Calu3 (cell line): ENCODE data around the gene GDPD5. TPM values are rescaled to one million over a fixed set of nuclear protein-coding genes. Genes with fewer than 3 reads are reported as not detected.

Experiments
- BruUV-seq: library from RNA; stranded (reverse); fragments of 400-500 nt; replicated peaks from 2 replicates; lab custom pipeline; 2021; lab: Mats Ljungman, UMichigan
- CTCF ChIA-PET: fragments of 300-600 bp; sonication (Branson Sonifier 250); formaldehyde crosslinking; loops from one replicate; lab custom pipeline; 2022; ENCODE audit warnings: antibody characterized with exemption; lab: Charles Lee
- DNase-seq: peaks from one replicate; pipeline ENCODE4 v3.0.0; 2022
- H3K27ac Mint-ChIP-seq: one replicate; pipeline ENCODE4 v1.8.0; 2022; ENCODE audit warnings: mixed read lengths; ENCODE audit not compliant: unreplicated experiment
- H3K27me3 Mint-ChIP-seq: one replicate; pipeline ENCODE4 v1.8.0; 2022; ENCODE audit warnings: mixed read lengths; ENCODE audit not compliant: unreplicated experiment
- H3K36me3 Mint-ChIP-seq: one replicate; pipeline ENCODE4 v1.8.0; 2022; ENCODE audit warnings: mild to moderate bottlenecking, moderate library complexity, mixed read lengths; ENCODE audit not compliant: insufficient read depth, unreplicated experiment
- H3K4me1 Mint-ChIP-seq: one replicate; pipeline ENCODE4 v1.8.0; 2022; ENCODE audit warnings: mild to moderate bottlenecking, low read depth, mixed read lengths; ENCODE audit not compliant: unreplicated experiment
- H3K4me3 Mint-ChIP-seq: one replicate; pipeline ENCODE4 v1.8.0; 2022; ENCODE audit warnings: mild to moderate bottlenecking, low read depth, moderate library complexity, mixed read lengths; ENCODE audit not compliant: unreplicated experiment
- H3K9me3 Mint-ChIP-seq: one replicate; pipeline ENCODE4 v1.8.0; 2022; ENCODE audit warnings: low read depth, mixed read lengths; ENCODE audit not compliant: unreplicated experiment
- intact Hi-C: fragments of 100-400 bp; cut with micrococcal nuclease; formaldehyde crosslinking; loops from one replicate; pipeline ENCODE4 v1.10.0; 2022; ENCODE audit not compliant: unreplicated experiment
- total RNA-seq: library from RNA; stranded (reverse); gene quantifications from 2 replicates; pipeline ENCODE4 v1.2.3, GENCODE V29; 2022
- TF ChIP-seq, protein P1 (sequence below): fragments of 200-600 bp; IDR thresholded peaks from one replicate; pipeline ENCODE4 v1.8.0; 2022; ENCODE audit warnings: antibody characterized with exemption; ENCODE audit not compliant: unreplicated experiment

Gene GDPD5
- total RNA-seq, 1 experiment from 2014 or later: 7.0 TPM

DNA sequence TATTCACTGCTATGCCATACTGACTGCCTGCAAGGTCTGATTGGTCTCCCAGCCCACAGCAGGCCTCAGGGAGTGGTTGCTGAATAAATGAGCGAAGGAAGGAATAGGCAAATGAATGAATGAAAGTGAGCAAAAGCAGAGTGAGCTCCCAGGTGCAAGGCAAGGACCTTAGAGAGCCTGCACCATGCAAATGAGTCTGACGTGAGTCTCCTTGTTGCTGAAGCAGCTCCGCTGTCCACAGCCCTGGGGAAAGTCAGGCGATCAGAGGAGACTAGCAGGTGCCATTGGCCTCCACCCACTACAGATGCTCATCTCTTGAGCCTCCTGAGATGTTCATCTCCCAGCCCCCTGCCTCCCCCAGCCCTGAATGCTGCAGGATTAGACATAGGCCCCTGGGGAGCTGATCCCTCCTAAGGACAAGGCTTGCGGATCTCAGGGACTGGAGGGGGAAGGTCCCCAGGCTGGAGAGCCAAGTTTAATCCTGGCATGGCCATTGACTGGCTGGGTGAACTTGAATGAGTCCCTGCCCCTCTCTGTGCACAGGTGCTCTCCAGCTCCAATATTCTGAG is 22.1 kb downstream of the GDPD5 start:
- no peaks in the 10 kb centered on the region for H3K36me3 Mint-ChIP-seq
- peaks cover 32% of the 10 kb centered on the region for H3K27me3 Mint-ChIP-seq
- intact Hi-C loops: no loop called here
- CTCF ChIA-PET: no interaction called here
- BruUV-seq: no TSS peak
- DNase-seq: no peak
- no peaks in the 10 kb centered on the region for H3K4me1 Mint-ChIP-seq
- TF ChIP-seq, protein P1, sequence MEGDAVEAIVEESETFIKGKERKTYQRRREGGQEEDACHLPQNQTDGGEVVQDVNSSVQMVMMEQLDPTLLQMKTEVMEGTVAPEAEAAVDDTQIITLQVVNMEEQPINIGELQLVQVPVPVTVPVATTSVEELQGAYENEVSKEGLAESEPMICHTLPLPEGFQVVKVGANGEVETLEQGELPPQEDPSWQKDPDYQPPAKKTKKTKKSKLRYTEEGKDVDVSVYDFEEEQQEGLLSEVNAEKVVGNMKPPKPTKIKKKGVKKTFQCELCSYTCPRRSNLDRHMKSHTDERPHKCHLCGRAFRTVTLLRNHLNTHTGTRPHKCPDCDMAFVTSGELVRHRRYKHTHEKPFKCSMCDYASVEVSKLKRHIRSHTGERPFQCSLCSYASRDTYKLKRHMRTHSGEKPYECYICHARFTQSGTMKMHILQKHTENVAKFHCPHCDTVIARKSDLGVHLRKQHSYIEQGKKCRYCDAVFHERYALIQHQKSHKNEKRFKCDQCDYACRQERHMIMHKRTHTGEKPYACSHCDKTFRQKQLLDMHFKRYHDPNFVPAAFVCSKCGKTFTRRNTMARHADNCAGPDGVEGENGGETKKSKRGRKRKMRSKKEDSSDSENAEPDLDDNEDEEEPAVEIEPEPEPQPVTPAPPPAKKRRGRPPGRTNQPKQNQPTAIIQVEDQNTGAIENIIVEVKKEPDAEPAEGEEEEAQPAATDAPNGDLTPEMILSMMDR: no peak
- H3K4me3 Mint-ChIP-seq: no peak overlapping the region
- no peak overlapping the region for H3K27ac Mint-ChIP-seq
- no peaks in the 10 kb centered on the region for H3K9me3 Mint-ChIP-seq

DNA sequence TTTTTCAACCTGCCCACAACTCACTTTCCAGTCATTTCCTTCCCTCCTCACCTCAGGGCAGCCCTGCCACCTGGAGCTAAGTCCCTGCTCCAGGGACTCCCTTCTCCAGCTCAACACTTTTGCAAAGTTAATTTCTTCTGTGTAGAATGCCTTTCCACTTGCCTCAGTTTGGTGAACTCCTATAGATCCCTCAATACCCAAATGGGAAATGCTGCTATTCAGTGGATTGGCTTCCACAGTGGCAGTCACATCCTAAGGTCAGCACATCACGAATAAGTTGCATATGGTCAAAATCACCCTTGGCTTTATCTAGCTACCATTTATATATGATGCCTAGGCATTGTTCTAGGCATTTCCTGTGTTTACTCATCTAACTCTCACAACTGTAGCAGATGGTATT is 23.6 kb downstream of the GDPD5 start:
- BruUV-seq: no TSS peak
- Mint-ChIP-seq H3K36me3 (no peaks in the 10 kb centered on the region), H3K4me3 (no peak overlapping the region), H3K4me1 (no peaks in the 10 kb centered on the region), H3K27ac (no peak overlapping the region), H3K27me3 (peaks cover 32% of the 10 kb centered on the region), H3K9me3 (no peaks in the 10 kb centered on the region)
- TF ChIP-seq, protein P1: no peak
- intact Hi-C loops: no loop called here
- no peak for DNase-seq
- CTCF ChIA-PET: no interaction called here

DNA sequence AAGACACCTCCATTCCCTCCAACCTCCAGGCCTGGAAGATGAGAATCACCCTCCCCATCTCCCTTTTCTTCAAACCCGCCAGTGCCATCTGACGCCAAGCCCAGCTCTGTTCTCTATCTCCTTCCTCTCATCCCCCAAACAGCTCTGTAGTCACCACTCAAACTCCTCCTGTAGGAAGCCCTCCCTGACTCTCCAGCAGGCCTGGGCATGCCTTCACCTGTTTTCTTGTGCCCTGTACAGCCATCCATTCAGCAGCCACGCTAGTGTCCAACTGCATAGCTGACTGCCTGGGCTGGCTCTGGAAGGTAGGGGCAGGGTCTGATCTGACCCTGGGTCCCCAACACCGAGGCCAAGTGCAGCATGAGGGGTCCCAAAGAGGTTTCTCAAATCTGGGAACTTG is 25.0 kb downstream of the GDPD5 start:
- DNase-seq: no peak
- H3K27ac Mint-ChIP-seq: no peak overlapping the region
- no peak overlapping the region for H3K4me3 Mint-ChIP-seq
- H3K27me3 Mint-ChIP-seq: peaks cover 32% of the 10 kb centered on the region
- CTCF ChIA-PET: no interaction called here
- H3K36me3 Mint-ChIP-seq: no peaks in the 10 kb centered on the region
- H3K4me1 Mint-ChIP-seq: no peaks in the 10 kb centered on the region
- TF ChIP-seq, protein P1: no peak
- no TSS peak for BruUV-seq
- intact Hi-C loops: no loop called here
- H3K9me3 Mint-ChIP-seq: no peaks in the 10 kb centered on the region

DNA sequence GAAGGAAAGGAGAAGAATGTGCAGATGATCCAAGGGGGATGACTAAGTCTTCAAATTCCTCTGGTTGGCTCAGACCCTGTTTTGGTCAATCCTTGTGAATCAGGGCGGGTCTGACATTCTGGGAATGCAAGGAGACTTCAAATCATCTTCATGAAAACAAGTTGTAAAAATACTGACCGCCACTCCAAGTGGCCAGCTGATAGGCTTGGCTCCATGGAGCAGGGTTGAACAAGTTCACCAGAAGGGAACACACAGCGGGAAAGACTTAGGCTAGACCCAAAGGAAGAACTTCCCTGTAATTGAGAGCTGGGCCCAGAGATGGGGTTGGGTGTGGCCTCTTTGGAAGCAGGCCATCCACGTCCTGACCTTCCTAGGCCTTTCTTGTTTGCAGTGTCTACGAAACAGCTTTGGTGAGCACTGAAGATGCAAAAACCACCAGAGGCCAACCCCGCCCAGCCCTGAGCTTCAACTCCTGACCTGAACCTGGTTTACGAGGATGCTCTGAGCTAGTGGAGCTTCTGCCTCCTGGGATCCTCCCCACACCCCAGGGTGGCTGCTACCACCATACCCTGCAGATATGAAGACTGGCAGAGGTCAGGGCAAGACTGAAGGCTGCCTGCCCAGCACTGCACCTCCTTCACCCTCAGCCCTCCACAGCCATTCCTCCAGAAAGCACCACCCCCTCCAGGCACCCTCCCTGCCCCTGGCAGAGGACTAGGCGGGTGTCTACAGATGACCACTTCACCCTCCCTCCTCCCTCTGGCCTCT is 26.1 kb downstream of the GDPD5 start:
- CTCF ChIA-PET: no interaction called here
- Mint-ChIP-seq H3K9me3 (no peaks in the 10 kb centered on the region), H3K4me3 (no peak overlapping the region), H3K27ac (no peak overlapping the region), H3K4me1 (no peaks in the 10 kb centered on the region), H3K27me3 (peaks cover 32% of the 10 kb centered on the region), H3K36me3 (no peaks in the 10 kb centered on the region)
- TF ChIP-seq, protein P1: no peak
- no TSS peak for BruUV-seq
- no peak for DNase-seq
- intact Hi-C loops: no loop called here
